Testis (tissue), 3 donors: ENCODE data around the gene CERT1. TPM values are rescaled to one million over a fixed set of nuclear protein-coding genes. Genes with fewer than 3 reads are reported as not detected.

ENCODE experiments used
- DNase-seq: peaks from one replicate; pipeline ENCODE4 v3.0.0-alpha.2; 2019
- H3K27ac ChIP-seq, 2 donors: fragments of 200-600 bp; sonication (generic); one replicate each; pipeline ENCODE4 v1.5.1; 2019
- H3K27me3 ChIP-seq: fragments of 200-600 bp; sonication (generic); one replicate; pipeline ENCODE4 v1.5.1; 2019
- H3K36me3 ChIP-seq: fragments of 200-600 bp; sonication (generic); one replicate; pipeline ENCODE4 v1.5.1; 2017; ENCODE audit warnings: low read depth; ENCODE audit errors: missing control alignments
- H3K4me1 ChIP-seq: fragments of 200-600 bp; sonication (generic); one replicate; pipeline ENCODE4 v1.5.1; 2019
- H3K4me3 ChIP-seq, 2 donors: fragments of 200-600 bp; sonication (generic); one replicate each; pipeline ENCODE4 v1.5.1; 2017 to 2019
- H3K9me3 ChIP-seq: fragments of 200-600 bp; sonication (generic); one replicate; pipeline ENCODE4 v1.5.1; 2017
- POLR2A ChIP-seq: fragments of 450-650 bp; IDR thresholded peaks from one replicate; pipeline ENCODE4 v1.6.1; 2017; ENCODE audit warnings: antibody characterized with exemption, mild to moderate bottlenecking, moderate library complexity
- WGBS, 2 donors: methylation state at CpG; one replicate each; pipeline ENCODE4 v1.1.5; 2018; 5-methylcytosine and 5-hydroxymethylcytosine counted together
- intact Hi-C: fragments of 100-400 bp; cut with DNase I; formaldehyde crosslinking; loops from one replicate; pipeline ENCODE4 v1.15.1; 2023; ENCODE audit warnings: low total_unique reads
- polyA plus RNA-seq: library from polyadenylated mRNA; stranded (reverse); fragments of 350-450 nt; fragmentation: Illumina TruSeq; extraction: RNeasy Lipid Tissue Mini Kit (QIAGEN cat#74804); gene quantifications from one replicate; pipeline ENCODE4 v1.2.3, GENCODE V29; 2014; ENCODE audit warnings: low read depth, low replicate concordance; ENCODE audit not compliant: insufficient read depth
- total RNA-seq, 2 donors: library from RNA; depleted of rRNA; stranded (reverse); fragments of >200 nt; gene quantifications; one replicate each; pipeline ENCODE4 v1.2.3, GENCODE V29; 2016
- TF ChIP-seq, protein P1 (sequence below), 3 experiments: fragments of 450-650 bp in 2 of 3; fragments of 200-600 bp in 1 of 3; sonication (generic) in 1 of 3; IDR thresholded peaks; one replicate each; pipeline ENCODE4 v1.5.1; 2016 to 2019; ENCODE audit warnings: antibody characterized with exemption in 3 of 3, mild to moderate bottlenecking in 2 of 3, moderate library complexity in 1 of 3

The CERT1 gene
- total and polyA plus RNA-seq, 3 donors from 2014 or later = 45.0 to 61.3 (median 51.3) TPM

DNA sequence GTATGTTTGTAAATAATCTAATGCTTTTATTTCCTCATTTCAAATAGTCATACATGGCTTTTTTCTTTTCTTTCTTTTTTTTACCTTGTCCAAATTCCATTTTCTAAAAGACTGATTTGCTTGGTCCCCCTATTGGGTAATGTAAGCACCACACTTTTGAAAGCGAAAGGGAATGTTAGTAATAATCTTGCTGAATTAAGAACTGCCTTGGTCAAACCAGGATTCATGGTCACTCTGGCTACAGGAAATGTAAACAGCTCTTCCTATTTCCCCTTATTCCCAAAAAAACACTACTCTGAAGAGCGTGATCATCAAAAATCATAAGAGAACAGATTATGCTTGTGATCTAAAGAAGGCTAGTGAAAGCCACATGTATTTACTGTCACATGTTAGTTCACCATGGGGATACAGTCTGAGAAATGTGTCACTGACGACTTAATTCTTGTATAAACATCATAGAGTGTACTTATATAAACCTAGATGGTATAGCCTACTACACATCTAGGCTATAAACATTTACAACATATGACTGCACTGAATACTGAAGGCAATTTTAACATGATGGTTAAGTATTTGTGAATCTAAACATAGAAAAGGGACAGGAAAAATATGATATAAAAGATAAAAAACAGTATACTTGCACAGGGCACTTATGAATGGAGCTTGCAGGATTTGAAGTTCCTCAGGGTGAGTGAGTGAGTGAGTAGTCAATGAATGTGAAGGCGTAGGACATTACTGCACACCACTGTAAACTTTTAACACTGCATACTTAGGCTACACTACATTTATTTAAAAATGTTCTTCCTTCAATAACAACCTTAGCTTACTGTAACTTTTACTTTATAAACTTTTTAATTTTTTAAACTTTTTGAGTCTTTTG is 99.1 kb downstream of the CERT1 start:
- Histone ChIP-seq H3K9me3 (no peaks in the 10 kb centered on the region), H3K36me3 (no peaks in the 10 kb centered on the region), H3K4me1 (no peaks in the 10 kb centered on the region), H3K27me3 (no peaks in the 10 kb centered on the region), H3K4me3 (no peak overlapping the region), H3K27ac (no peak overlapping the region)
- TF ChIP-seq, protein P1, sequence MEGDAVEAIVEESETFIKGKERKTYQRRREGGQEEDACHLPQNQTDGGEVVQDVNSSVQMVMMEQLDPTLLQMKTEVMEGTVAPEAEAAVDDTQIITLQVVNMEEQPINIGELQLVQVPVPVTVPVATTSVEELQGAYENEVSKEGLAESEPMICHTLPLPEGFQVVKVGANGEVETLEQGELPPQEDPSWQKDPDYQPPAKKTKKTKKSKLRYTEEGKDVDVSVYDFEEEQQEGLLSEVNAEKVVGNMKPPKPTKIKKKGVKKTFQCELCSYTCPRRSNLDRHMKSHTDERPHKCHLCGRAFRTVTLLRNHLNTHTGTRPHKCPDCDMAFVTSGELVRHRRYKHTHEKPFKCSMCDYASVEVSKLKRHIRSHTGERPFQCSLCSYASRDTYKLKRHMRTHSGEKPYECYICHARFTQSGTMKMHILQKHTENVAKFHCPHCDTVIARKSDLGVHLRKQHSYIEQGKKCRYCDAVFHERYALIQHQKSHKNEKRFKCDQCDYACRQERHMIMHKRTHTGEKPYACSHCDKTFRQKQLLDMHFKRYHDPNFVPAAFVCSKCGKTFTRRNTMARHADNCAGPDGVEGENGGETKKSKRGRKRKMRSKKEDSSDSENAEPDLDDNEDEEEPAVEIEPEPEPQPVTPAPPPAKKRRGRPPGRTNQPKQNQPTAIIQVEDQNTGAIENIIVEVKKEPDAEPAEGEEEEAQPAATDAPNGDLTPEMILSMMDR (IDR thresholded peaks at IDR 0.05) = no peak
- no peak for TF ChIP-seq POLR2A
- 91 to 93% methylated on average over 4 of the region's 4 CpGs for WGBS, 2 donors
- intact Hi-C loops = no loop called here
- no peak for DNase-seq

DNA sequence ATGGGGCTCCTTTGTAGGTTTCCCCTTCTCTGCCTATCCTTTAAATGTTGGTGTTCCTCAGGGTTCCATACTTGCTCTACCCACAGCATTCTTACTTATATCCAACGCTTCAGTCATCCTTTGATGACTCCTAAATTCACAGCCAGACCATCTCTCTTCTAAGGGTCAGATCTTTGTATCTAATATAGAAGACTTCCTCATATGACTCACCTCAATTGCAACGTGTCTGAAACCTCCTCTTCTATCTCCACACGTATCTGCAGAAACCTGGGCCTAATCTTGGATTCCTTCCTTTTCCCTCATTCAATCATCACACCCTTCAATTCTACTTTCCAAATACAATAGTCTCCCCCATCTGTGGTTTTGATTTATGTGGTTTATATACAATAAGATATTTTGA is 106.1 kb downstream of the CERT1 start:
- WGBS, 2 donors = 76 to 87% methylated on average over 3 of the region's 3 CpGs
- TF ChIP-seq POLR2A = no peak
- TF ChIP-seq, protein P1 (IDR thresholded peaks at IDR 0.05) = no peak
- no peaks in the 10 kb centered on the region for H3K4me1 ChIP-seq
- H3K4me3 ChIP-seq = no peak overlapping the region
- H3K27ac ChIP-seq = no peak overlapping the region
- no peaks in the 10 kb centered on the region for H3K9me3 ChIP-seq
- DNase-seq = no peak
- intact Hi-C loops = no loop called here
- peaks cover 4% of the 10 kb centered on the region for H3K36me3 ChIP-seq
- no peaks in the 10 kb centered on the region for H3K27me3 ChIP-seq

- Histone ChIP-seq H3K27ac (no peak overlapping the region), H3K4me3 (no peak overlapping the region), H3K9me3 (no peaks in the 10 kb centered on the region), H3K27me3 (no peaks in the 10 kb centered on the region), H3K36me3 (no peaks in the 10 kb centered on the region), H3K4me1 (no peaks in the 10 kb centered on the region)
- TF ChIP-seq, protein P1 (IDR thresholded peaks at IDR 0.05) = no peak
- no peak for TF ChIP-seq POLR2A
- intact Hi-C loops = no loop called here
- 92 to 93% methylated on average over 3 of the region's 3 CpGs for WGBS, 2 donors
- no peak for DNase-seq
Measured at GRCh38 chr5:75395277-75395676, 116.2 kb downstream of the CERT1 start.

- Histone ChIP-seq H3K27me3 (no peaks in the 10 kb centered on the region), H3K9me3 (no peaks in the 10 kb centered on the region), H3K4me1 (no peaks in the 10 kb centered on the region), H3K4me3 (no peak overlapping the region), H3K36me3 (no peaks in the 10 kb centered on the region), H3K27ac (no peak overlapping the region)
- DNase-seq = no peak
- TF ChIP-seq POLR2A = no peak
- TF ChIP-seq, protein P1 (IDR thresholded peaks at IDR 0.05) = no peak
- intact Hi-C loops = no loop called here
- 94 to 96% methylated on average over 2 of the region's 2 CpGs for WGBS, 2 donors
Measured at GRCh38 chr5:75389430-75389829, 122.0 kb downstream of the CERT1 start.

DNA sequence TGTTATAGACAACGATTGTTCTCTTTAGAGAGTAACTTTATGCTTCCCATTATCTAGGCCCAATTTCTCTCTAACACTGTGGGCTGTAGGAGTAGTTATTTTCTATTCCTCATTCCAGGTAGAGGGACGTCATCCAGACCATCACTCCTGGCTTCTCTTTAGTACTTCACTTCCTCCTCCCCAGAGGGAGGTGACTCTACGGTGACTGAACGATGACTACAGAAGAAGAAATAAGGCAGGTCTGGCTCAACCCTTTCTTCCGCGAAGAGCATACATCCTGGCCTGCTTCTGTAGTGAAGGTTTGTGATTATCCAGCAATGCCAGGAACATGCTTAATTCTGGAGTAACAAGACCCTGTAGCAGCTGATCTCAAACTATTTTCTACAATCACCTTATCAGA is 123.6 kb downstream of the CERT1 start:
- Histone ChIP-seq H3K36me3 (no peaks in the 10 kb centered on the region), H3K4me1 (no peaks in the 10 kb centered on the region), H3K4me3 (no peak overlapping the region), H3K9me3 (no peaks in the 10 kb centered on the region), H3K27me3 (no peaks in the 10 kb centered on the region), H3K27ac (no peak overlapping the region)
- intact Hi-C loops = no loop called here
- no peak for TF ChIP-seq POLR2A
- TF ChIP-seq, protein P1 (IDR thresholded peaks at IDR 0.05) = no peak
- no peak for DNase-seq
- 84 to 96% methylated on average over 6 of the region's 6 CpGs for WGBS, 2 donors
